ENCODE measurements around the gene ATP8B2.
"Not testable (repeated sequence)": the region's sequence is repeated elsewhere in the genome, so short reads cannot be mapped to it uniquely, and the experiment has no call there.

ATP8B2 gene

DNA sequence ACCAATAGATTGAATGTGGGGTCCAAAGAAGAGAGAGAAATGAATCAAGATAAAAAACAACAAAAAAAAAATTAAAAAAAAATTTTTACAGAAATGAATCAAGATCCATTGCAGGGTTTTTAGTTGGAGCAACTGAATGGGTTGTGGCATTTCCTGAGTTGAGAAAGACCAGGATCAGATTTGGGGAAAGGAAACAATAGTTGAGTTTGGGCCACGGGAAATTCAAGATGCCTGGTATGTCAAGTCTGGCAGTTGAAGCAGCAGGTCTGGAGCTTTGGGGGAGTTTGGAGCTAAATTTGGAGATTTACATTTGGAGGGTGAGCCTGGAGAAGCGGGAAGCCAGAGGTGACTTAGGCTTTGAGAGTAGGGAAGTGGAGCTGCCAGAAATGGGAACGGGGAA, 22.6 kb downstream of the ATP8B2 start:
- no peak for DNase-seq

GRCh38 chr1:154348429-154349076, 23.2 kb downstream of the ATP8B2 start:
- no peak for DNase-seq

GRCh38 chr1:154349121-154349520, 23.8 kb downstream of the ATP8B2 start:
- DNase-seq = no peak

GRCh38 chr1:154350383-154350782, 25.1 kb downstream of the ATP8B2 start:
- DNase-seq = no peak

DNA sequence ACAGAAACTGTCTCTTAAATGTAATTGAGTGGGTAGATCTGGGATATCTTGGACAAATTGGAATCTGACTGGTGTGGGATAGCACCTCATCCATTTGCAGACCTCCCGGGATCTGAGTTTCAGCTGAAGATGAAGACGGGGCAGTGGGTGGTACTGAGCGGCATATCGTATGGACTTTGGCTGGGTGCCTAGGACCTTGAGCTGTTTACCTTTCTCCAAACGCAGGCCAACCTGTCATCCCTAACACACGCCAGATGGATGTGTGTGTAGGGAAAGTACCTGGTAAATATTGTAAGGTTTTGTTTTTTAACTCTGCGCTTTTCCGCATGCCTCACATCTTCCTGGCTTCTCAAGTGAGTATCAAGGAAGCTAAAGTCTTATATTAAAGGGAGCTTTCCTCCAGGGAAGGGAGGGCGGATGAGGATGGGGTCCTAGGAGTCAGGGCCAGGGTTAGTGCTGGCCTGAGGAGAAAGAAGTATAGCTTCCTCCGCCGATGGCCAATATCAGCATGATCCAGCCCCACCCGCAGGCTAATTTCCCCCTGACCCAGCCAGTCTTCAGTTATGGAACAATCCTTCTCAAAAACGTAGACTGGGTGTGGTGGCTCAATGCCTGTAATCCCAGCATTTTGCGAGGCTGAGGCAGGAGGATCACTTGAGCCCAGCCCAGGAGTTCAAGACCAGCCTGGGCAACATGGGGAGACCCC, 26.2 kb downstream of the ATP8B2 start:
- no peak for DNase-seq

- no peak for DNase-seq
Measured at GRCh38 chr1:154352245-154352580, 26.9 kb downstream of the ATP8B2 start.

DNA sequence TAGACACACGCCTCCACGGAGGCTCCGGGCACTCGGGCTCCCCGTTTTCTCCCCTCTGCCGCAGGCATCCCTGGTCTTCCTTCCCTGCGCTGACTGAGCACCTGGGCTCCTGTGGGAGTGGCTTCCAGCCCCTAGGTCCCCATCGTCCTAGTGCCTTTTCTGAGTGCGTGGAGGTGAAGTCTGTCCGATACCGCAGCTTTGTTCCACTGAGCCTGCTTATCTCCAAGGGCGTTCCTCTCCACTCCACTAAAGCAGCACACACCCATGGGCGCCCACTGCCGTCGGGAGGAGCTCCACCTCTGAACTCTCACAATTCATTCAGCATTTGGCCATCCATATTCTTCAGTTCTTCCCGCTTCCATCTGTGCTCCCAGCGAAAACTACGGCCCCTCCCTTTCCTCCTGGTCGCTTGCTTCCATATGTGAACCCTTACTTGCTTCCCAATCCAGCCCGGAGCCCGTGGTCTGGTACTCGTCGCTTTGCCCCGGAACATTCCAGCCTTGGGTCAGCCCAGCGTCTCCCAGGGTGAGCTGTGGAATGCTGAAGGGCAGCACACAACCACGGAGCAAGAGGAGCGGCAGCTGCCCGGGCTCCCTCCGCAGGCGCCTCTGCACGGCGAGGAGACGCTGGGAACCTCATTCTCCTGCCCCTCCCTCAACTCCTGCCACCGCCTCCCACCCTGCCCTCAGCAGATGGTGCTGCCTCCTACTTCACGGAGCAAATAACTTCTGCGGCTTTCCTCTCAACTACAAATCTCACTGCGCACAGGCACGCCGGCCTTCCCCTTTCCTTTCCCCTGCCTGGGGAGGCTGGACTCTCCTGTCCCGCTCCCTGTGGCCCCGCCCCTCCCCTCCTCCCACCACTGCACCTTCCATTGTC, 27.5 kb downstream of the ATP8B2 start:
- peak; percentile 60 for DNase-seq

DNA sequence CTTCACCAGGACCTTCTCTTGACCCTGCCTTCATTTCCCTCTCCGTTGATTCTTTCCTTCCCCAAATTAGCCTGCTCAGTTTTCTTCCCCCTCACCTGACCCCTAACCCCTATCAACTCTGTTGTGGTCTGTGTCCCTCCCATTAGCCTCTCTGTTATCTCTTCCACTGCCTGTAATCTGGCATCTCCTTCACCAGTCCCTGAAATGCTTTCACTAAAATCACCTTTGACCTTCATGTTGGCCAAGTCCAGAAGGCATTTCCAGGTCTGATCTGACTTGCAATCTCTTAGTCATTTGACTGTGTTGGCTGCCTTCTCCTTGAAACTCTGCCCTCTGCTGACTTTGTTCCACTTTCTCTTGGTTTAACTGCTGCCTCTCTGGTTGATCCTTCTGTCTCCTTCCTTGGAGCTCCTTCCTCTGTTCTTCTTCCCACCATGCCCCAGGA, 28.2 kb downstream of the ATP8B2 start:
- DNase-seq = no peak

DNA sequence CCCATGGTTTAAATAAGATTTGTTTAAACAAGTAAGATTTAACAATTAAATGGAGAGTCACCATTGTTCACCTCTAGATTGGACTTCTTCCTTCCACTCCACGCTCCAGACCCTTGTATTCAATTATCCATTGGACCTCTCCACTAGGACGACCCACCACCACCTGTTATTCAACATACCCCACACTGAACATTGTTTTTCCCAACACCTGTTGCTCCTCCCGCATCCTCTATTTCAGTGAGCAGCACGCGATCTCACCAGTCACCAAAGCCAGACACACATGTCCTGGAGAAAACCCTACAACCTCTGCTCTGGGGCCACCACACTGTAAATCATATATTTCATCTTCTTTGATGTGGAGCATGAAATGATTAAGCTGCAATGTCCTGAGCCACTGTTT, 28.6 kb downstream of the ATP8B2 start:
- no peak for DNase-seq

- DNase-seq = no peak
Measured at GRCh38 chr1:154358519-154358918, 33.2 kb downstream of the ATP8B2 start.

GRCh38 chr1:154360288-154360687, 35.0 kb downstream of the ATP8B2 start:
- DNase-seq = no peak

GRCh38 chr1:154360881-154361280, 35.6 kb downstream of the ATP8B2 start:
- DNase-seq = not testable (repeated sequence)

DNA sequence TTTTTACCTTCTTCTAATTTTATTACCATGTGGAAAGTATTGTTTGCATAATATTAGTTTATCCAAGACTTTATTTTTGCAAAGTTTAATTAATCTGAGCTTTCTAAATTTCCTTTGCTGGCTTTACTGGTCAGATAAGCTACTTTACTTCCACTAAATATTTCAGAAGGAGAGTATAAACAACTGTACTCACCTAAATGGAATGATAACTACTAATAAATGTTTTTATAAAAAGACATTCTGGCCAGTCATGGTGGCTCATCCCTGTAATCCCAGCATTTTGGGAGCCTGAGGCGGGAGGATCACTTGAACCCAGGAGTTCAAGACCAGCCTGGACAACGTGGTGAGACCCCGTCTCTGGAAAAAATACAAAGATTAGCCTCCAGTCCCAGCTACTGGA, 36.0 kb downstream of the ATP8B2 start:
- DNase-seq = no peak

- DNase-seq = no peak
Measured at GRCh38 chr1:154371436-154371835, 46.1 kb downstream of the ATP8B2 start.

DNA sequence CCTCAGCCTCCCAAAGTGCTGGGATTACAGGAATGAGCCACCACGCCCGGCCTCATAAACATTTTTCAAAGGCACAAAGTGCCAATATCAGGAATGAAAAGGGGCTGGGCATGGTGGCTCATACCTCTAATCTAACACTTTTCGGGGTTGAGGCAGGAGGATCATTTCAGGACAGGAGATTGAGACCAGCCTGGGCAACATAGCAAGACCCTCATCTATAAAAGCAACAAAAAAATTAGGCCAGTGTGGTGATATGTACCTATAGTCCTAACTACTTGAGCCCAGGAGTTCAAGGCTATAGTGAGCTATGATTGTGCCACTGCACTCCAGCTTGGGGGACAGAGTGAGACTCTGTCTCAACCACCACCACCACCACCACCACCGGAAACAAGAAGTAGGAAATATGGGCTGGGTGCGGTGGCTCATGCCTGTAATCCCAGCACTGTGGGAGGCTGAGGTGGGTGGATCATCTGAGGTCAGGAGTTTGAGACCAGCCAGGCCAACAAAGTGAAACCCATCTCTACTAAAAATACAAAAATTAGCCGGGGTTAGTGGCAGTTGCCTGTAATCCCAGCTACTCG, 48.5 kb downstream of the ATP8B2 start:
- DNase-seq = not testable (repeated sequence)

DNA sequence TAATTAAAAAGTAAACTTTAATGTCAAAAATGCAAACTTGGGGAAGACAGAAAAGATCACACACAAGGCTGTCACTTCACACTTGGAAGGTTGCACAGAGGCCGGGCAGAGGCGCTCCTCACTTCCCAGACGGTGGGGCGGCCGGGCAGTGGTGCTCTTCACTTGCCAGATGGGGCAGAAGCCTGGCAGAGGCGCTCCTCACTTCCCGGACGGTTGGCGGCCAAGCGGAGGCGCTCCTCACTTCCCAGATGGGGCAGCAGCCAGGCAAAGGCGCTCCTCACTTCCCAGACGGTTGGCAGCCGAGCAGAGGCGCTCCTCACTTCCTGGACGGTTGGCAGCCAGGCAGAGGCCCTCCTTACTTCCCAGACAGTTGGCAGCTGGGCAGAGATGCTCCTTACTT, 54.0 kb downstream of the ATP8B2 start:
- DNase-seq = no peak

DNA sequence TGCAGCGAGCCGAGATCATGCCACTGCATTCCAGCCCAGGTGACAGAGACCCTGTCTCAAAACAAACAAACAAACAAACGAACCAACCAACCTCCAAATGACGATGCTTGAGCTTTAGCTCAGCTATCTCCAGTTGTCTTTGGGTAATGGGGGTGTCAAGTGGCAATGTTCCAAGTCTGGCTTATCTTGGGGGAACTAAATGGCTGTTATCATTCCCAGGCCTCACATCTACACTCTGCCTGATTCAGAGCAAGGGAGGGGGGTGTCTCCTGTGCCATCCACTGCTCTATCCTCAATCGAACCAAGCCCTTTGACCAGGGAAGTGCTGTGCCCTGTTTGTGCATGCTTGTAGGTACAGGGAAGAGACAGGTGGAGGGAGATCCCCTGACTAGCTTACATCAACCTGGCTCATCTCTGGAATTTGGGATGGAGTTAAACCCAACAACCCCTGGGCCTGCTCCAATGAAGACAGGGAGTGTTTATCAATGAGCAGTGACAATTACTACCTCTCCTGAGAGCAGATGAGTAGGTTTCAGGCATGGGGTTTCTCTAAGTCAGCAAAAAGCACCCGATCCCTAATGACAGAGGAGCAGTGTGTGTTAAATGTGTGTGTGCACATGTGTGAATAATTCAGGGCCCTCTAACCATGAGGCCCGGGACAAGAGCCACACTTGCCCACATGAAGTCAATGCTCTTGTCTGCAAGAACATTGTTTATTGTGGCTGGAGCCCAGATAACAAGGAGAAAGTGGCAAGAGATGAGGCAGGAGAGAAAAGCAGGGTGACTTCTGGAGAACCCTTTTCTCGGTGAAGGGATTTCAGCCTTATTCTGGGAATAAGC, 59.5 kb downstream of the ATP8B2 start:
- no peak for DNase-seq

DNA sequence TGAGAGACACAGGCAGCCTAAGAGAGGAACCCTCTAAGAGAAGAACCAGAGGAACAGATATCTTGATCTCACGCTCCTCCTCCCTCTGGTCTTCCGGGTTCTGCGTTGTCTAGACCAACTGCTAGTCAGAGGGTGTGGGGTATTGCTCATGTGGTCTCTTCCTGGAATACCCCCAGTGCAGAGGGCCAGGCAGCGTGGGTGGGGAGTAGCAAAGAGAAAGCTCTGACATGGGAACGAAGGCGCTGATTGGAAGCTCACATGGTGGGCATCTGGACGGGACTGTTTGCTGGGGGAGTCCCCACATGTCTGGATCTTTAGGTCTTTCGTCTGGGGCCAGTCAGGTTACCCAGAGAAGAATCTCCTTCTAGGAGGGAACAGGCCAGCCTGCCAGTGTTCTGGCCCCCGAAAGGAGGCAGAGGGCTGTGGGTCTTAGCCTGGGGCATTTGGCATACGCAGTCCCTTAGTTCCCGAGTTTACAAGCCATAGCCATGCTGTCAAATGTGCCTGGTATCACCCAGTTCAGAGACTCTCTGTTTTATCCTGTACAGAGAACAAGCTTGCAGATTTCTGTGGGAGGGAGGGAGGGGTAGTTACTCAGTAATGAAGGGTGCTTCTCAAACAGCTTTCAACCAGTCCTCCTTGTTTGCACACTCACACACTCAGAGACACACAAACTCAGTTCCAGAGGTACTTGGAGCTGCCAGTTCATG, 61.5 kb downstream of the ATP8B2 start:
- DNase-seq = no peak

DNA sequence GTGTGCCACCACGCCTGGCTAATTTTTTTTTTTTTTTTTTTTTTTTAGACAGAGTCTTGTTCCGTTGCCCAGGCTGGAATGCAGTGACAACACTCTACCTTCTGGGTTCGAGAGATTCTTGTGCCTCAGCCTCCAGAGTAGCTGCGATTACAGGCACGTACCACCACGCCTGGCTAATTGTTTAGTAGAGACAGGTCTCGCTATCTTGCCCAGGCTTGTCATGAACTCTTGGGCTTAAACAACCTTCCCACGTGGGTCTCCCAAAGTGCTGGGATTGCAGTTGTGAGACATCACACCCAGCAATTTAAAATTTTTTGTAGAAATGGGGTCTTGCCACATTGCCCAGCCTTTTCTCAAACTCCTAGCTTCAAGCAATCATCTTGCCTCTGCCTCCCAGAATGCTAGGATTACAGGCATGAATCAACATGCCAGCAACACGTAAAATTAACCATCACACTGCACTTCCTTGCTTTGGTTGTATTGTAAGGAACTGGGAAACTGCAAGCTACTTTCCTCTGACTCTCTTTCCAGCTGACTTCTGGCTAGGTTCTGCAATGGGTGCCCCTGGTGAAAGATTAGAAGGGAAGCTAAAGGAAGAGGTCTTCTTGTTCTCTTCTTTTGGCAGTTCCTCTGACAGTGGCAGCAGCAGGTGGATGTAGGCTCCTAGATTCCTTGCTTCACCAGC, 65.9 kb downstream of the ATP8B2 start:
- no peak for DNase-seq

GRCh38 chr1:154398141-154398540, 72.8 kb downstream of the ATP8B2 start:
- DNase-seq = no peak

GRCh38 chr1:154398678-154399077, 73.4 kb downstream of the ATP8B2 start:
- DNase-seq = no peak

All from right hindlimb (tissue), 1 donor.